OCI-LY1 (cell line): ENCODE measurements around the gene MC1R.

ENCODE experiments used
- CTCF ChIP-seq: fragments of 200-600 bp; sonication (generic), shearing (Covaris generic); IDR thresholded peaks from 2 replicates; pipeline ENCODE4 v1.5.1; 2017; ENCODE audit warnings: mild to moderate bottlenecking, antibody characterized with exemption, low read length, moderate library complexity, mixed read lengths
- EZH2 ChIP-seq: fragments of 200-600 bp; sonication (generic), shearing (Covaris generic); IDR thresholded peaks from 2 replicates; pipeline ENCODE4 v1.8.0; 2017; ENCODE audit warnings: borderline replicate concordance, mixed run types, mild to moderate bottlenecking, antibody characterized with exemption, low read length, moderate library complexity, mixed read lengths

DNA sequence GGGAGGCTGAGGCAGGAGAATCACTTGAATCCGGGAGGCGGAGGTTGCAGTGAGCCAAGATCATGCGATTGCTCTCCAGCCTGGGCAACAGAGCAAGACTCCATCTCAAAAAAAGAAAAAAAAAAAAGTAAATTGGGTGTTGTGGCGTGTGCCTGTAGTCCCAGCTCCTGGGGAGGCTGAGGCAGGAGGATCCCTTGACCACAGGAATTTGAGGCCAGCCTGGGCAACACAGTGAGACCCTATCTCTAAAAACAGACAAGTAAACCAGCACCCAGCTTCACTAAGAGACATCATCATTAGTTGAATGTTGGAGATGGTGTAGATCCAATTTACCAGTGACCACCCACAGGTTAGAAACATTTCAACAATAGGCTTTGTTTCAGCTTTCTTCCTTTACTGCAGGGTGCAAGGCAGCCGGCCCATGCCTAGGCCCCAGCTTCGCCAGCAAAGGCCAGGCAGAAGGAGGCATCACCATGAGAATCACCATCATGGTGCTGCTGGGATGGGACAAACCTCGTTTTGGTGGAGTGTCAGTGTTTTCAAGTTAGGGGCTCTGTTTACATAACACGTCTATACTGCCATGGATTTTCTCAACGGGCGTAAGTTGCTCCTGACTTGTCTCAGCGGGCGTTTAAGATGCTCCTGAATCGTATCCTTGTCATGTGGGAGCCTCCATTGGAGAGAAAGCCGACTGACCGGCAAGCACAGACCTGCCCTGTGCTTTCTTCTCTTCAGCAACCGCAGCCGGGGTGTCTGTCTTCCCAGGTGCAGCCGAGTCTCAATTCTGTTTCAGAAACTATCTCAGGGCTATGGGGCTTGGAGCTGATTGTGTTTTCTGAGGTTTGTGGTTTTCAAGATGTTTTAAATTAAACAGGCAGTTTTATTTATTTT lies 37.9 kb upstream of the MC1R start:
- TF ChIP-seq CTCF (no peak), EZH2 (no peak)
